Right lobe of liver (tissue), 6 donors: Measurements from ENCODE around the gene SH3RF3. TPM values are rescaled to one million over a fixed set of nuclear protein-coding genes. Genes with fewer than 3 reads are reported as not detected.
A peak's percentile ranks its signal among the peaks of the same experiment; 100 is the strongest.

Source experiments
- ATAC-seq, 4 donors: fragments of 200-7000 bp; cut with Tn5 transposase; one replicate each; pipeline ENCODE4 v1.9.1; 2020; ENCODE audit warnings: mild to moderate bottlenecking in 4 of 4, moderate library complexity in 4 of 4
- DNase-seq, 3 donors: peaks; one replicate each; pipeline ENCODE4 v3.0.0-alpha.2; 2020
- H3K27ac ChIP-seq, 3 donors: fragments of 200-600 bp; one replicate each; pipeline ENCODE4 v1.8.0; 2022
- H3K27me3 ChIP-seq, 2 donors: fragments of 200-600 bp; one replicate each; pipeline ENCODE4 v1.8.0; 2022
- H3K36me3 ChIP-seq, 4 donors: fragments of 200-600 bp; sonication (generic) in 1 of 4; one replicate each; pipeline versions ENCODE4 v1.5.1 to v1.8.0; 2017 to 2022; ENCODE audit warnings: control low read depth in 1 of 4
- H3K4me1 ChIP-seq, 4 donors: fragments of 200-600 bp; sonication (generic) in 1 of 4; one replicate each; pipeline versions ENCODE4 v1.5.1 to v1.8.0; 2017 to 2022; ENCODE audit warnings: control low read depth in 1 of 4
- H3K4me3 ChIP-seq, 3 donors: fragments of 200-600 bp; one replicate each; pipeline ENCODE4 v1.8.0; 2022
- H3K9me3 ChIP-seq, 4 donors: fragments of 200-600 bp; sonication (generic) in 1 of 4; one replicate each; pipeline versions ENCODE4 v1.5.1 to v1.8.0; 2017 to 2022; ENCODE audit warnings: control low read depth in 1 of 4
- CTCF ChIP-seq, 4 donors: fragments of 200-600 bp in 3 of 4; fragments of 450-650 bp in 1 of 4; IDR thresholded peaks; one replicate each; pipeline versions ENCODE4 v1.5.1 to v1.8.0; 2016 to 2022; ENCODE audit warnings: antibody characterized with exemption in 4 of 4, mild to moderate bottlenecking in 2 of 4
- POLR2A ChIP-seq: fragments of 450-650 bp; IDR thresholded peaks from one replicate; pipeline ENCODE4 v1.6.1; 2017; ENCODE audit warnings: antibody characterized with exemption, mild to moderate bottlenecking
- WGBS: methylation state at CpG from one replicate; pipeline ENCODE4 v1.1.6; 2018; ENCODE audit warnings: low coverage, low lambda C conversion rate; ENCODE audit not compliant: insufficient coverage; ENCODE audit errors: missing lambda C conversion rate; 5-methylcytosine and 5-hydroxymethylcytosine counted together
- intact Hi-C, 2 donors: fragments of 100-400 bp; cut with DNase I; formaldehyde crosslinking; loops; one replicate each; pipeline versions ENCODE4 v1.11.2 to v1.14.1; 2022
- total RNA-seq, 6 experiments: library from RNA; depleted of rRNA in 2 of 6; stranded (reverse); fragments of >200 nt in 2 of 6; fragmentation: NEBNext Ultra II Directional in 3 of 6; extraction: Animal tissue kit (Norgen Biotek cat#: 25700) in 3 of 6; gene quantifications; one replicate each; pipeline versions ENCODE4 v1.1.0 to v1.2.4, GENCODE V29; 2016 to 2023
- donor health status: DM: no; HTN: yes; CAD: no.
- donor health status: DM: no; HTN: no; CAD: no.
- donor health status: DM: no; HTN: no; CAD: no.
- donor health status: DM: no; HTN: yes; CAD: no.
- donor health status: DM: no; HTN: yes; CAD: no.

SH3RF3 gene
- total RNA-seq, 6 experiments from 2014 or later: 0.68 to 1.6 (median 1.2) TPM

- Histone ChIP-seq H3K27me3 (no peaks in the 10 kb centered on the region), H3K36me3 (no peaks in the 10 kb centered on the region), H3K4me3 (no peak overlapping the region), H3K9me3 (no peaks in the 10 kb centered on the region), H3K27ac (no peak overlapping the region), H3K4me1 (no peaks in the 10 kb centered on the region)
- no CpG with 5 or more reads among the region's 4 CpGs for WGBS
- intact Hi-C loops: no loop called here
- no peak for DNase-seq
- TF ChIP-seq POLR2A: no peak
- TF ChIP-seq CTCF (IDR thresholded peaks at IDR 0.05): no peak
- ATAC-seq: no peak
Observed at GRCh38 chr2:109295781-109296117, 166.7 kb downstream of the SH3RF3 start.

- DNase-seq (peak in 1 of 3 donors; percentile 42), ATAC-seq (peak in 1 of 4 donors; percentile 4)
- no peaks in the 10 kb centered on the region for H3K9me3 ChIP-seq
- intact Hi-C loops: no loop called here
- H3K4me3 ChIP-seq: no peak overlapping the region
- H3K27ac ChIP-seq: no peak overlapping the region
- no peaks in the 10 kb centered on the region for H3K36me3 ChIP-seq
- H3K4me1 ChIP-seq: no peaks in the 10 kb centered on the region
- TF ChIP-seq POLR2A (no peak), CTCF (IDR thresholded peaks at IDR 0.05) (no peak)
- 84% methylated on average over 7 of the region's 11 CpGs for WGBS
- no peaks in the 10 kb centered on the region for H3K27me3 ChIP-seq
Observed at GRCh38 chr2:109297566-109298490, 168.8 kb downstream of the SH3RF3 start.

GRCh38 chr2:109298851-109299250, 169.8 kb downstream of the SH3RF3 start:
- H3K9me3 ChIP-seq: no peaks in the 10 kb centered on the region
- no peaks in the 10 kb centered on the region for H3K36me3 ChIP-seq
- ATAC-seq (no peak), DNase-seq (no peak)
- H3K27ac ChIP-seq: no peak overlapping the region
- intact Hi-C loops: no loop called here
- no peaks in the 10 kb centered on the region for H3K27me3 ChIP-seq
- WGBS: 79% methylated on average over 2 of the region's 6 CpGs
- H3K4me1 ChIP-seq: no peaks in the 10 kb centered on the region
- TF ChIP-seq POLR2A (no peak), CTCF (IDR thresholded peaks at IDR 0.05) (no peak)
- H3K4me3 ChIP-seq: no peak overlapping the region

GRCh38 chr2:109299536-109299935, 170.5 kb downstream of the SH3RF3 start:
- DNase-seq (no peak), ATAC-seq (peak in 3 of 4 donors; percentile 4 to 47 (median 11))
- TF ChIP-seq CTCF (IDR thresholded peaks at IDR 0.05) (no peak), POLR2A (no peak)
- no peaks in the 10 kb centered on the region for H3K36me3 ChIP-seq
- no peaks in the 10 kb centered on the region for H3K4me1 ChIP-seq
- no peak overlapping the region for H3K27ac ChIP-seq
- H3K9me3 ChIP-seq: no peaks in the 10 kb centered on the region
- WGBS: 38% methylated on average over 5 of the region's 5 CpGs
- intact Hi-C loops: no loop called here
- no peak overlapping the region for H3K4me3 ChIP-seq
- H3K27me3 ChIP-seq: no peaks in the 10 kb centered on the region
